ENCODE measurements around the gene WWC2. TPM values are rescaled to one million over a fixed set of nuclear protein-coding genes. Genes with fewer than 3 reads are reported as not detected.

WWC2 gene
- polyA plus RNA-seq, 3 donors from 2014 or later, result 0.13 to 3.7 (median 0.78) TPM

- Mint-ChIP-seq H3K27me3 (ENCODE audit: low read depth in 3 of 3) (no peaks in the 10 kb centered on the region), H3K9me3 (no peaks in the 10 kb centered on the region), H3K4me1 (no peaks in the 10 kb centered on the region), H3K4me3 (no peak overlapping the region), H3K36me3 (peaks cover 0 to 3% (median 0%) of the 10 kb centered on the region in 3 donors), H3K27ac (no peak overlapping the region)
- DNase-seq, result no peak
These were observed 130.3 kb downstream of the WWC2 start for GRCh38 chr4:183229397-183229796.

GRCh38 chr4:183240581-183241321, 141.7 kb downstream of the WWC2 start:
- Mint-ChIP-seq H3K4me1 (no peaks in the 10 kb centered on the region), H3K27me3 (ENCODE audit: low read depth in 3 of 3) (peaks cover 0 to 2% (median 0%) of the 10 kb centered on the region in 3 donors), H3K36me3 (peaks cover 0 to 25% (median 22%) of the 10 kb centered on the region in 3 donors), H3K4me3 (no peak overlapping the region), H3K27ac (no peak overlapping the region), H3K9me3 (no peaks in the 10 kb centered on the region)
- DNase-seq, result no peak

GRCh38 chr4:183241322-183241640, 142.2 kb downstream of the WWC2 start:
- H3K9me3 Mint-ChIP-seq, result no peaks in the 10 kb centered on the region
- peaks cover 0 to 25% (median 23%) of the 10 kb centered on the region in 3 donors for H3K36me3 Mint-ChIP-seq
- H3K4me1 Mint-ChIP-seq, result no peaks in the 10 kb centered on the region
- no peak for DNase-seq
- no peak overlapping the region for H3K27ac Mint-ChIP-seq
- H3K4me3 Mint-ChIP-seq, result no peak overlapping the region
- H3K27me3 Mint-ChIP-seq (ENCODE audit: low read depth in 3 of 3), result peaks cover 0 to 2% (median 0%) of the 10 kb centered on the region in 3 donors

- peaks cover 0 to 2% (median 0%) of the 10 kb centered on the region in 3 donors for H3K27me3 Mint-ChIP-seq (ENCODE audit: low read depth in 3 of 3)
- no peaks in the 10 kb centered on the region for H3K9me3 Mint-ChIP-seq
- no peak for DNase-seq
- no peaks in the 10 kb centered on the region for H3K4me1 Mint-ChIP-seq
- peaks cover 0 to 25% (median 23%) of the 10 kb centered on the region in 3 donors for H3K36me3 Mint-ChIP-seq
- no peak overlapping the region for H3K27ac Mint-ChIP-seq
- H3K4me3 Mint-ChIP-seq, result no peak overlapping the region
These were observed 142.7 kb downstream of the WWC2 start for GRCh38 chr4:183241721-183242151.

- H3K9me3 Mint-ChIP-seq, result no peaks in the 10 kb centered on the region
- DNase-seq, result no peak
- H3K4me3 Mint-ChIP-seq, result no peak overlapping the region
- H3K27ac Mint-ChIP-seq, result no peak overlapping the region
- peaks cover 0 to 25% (median 23%) of the 10 kb centered on the region in 3 donors for H3K36me3 Mint-ChIP-seq
- no peaks in the 10 kb centered on the region for H3K4me1 Mint-ChIP-seq
- H3K27me3 Mint-ChIP-seq (ENCODE audit: low read depth in 3 of 3), result peaks cover 0 to 1% (median 0%) of the 10 kb centered on the region in 3 donors
These were observed 143.2 kb downstream of the WWC2 start for GRCh38 chr4:183242291-183242690.

GRCh38 chr4:183244019-183244418, 145.0 kb downstream of the WWC2 start:
- Mint-ChIP-seq H3K9me3 (no peaks in the 10 kb centered on the region), H3K36me3 (peaks cover 0 to 23% (median 20%) of the 10 kb centered on the region in 3 donors), H3K4me3 (no peak overlapping the region), H3K4me1 (no peaks in the 10 kb centered on the region), H3K27me3 (ENCODE audit: low read depth in 3 of 3) (no peaks in the 10 kb centered on the region), H3K27ac (no peak overlapping the region)
- no peak for DNase-seq

GRCh38 chr4:183244506-183244905, 145.4 kb downstream of the WWC2 start:
- H3K36me3 Mint-ChIP-seq, result peaks cover 0 to 23% (median 20%) of the 10 kb centered on the region in 3 donors
- no peak overlapping the region for H3K4me3 Mint-ChIP-seq
- H3K27ac Mint-ChIP-seq, result no peak overlapping the region
- H3K27me3 Mint-ChIP-seq (ENCODE audit: low read depth in 3 of 3), result no peaks in the 10 kb centered on the region
- H3K4me1 Mint-ChIP-seq, result no peaks in the 10 kb centered on the region
- H3K9me3 Mint-ChIP-seq, result no peaks in the 10 kb centered on the region
- no peak for DNase-seq

GRCh38 chr4:183248201-183248600, 149.1 kb downstream of the WWC2 start:
- H3K4me1 Mint-ChIP-seq, result no peaks in the 10 kb centered on the region
- H3K9me3 Mint-ChIP-seq, result no peaks in the 10 kb centered on the region

GRCh38 chr4:183249854-183250253, 150.8 kb downstream of the WWC2 start:
- no peaks in the 10 kb centered on the region for H3K9me3 Mint-ChIP-seq
- no peak overlapping the region for H3K4me3 Mint-ChIP-seq
- H3K4me1 Mint-ChIP-seq, result no peaks in the 10 kb centered on the region
- H3K27ac Mint-ChIP-seq, result no peak overlapping the region
- H3K27me3 Mint-ChIP-seq (ENCODE audit: low read depth in 3 of 3), result no peaks in the 10 kb centered on the region
- peaks cover 0 to 7% (median 5%) of the 10 kb centered on the region in 3 donors for H3K36me3 Mint-ChIP-seq
- peak in 2 of 3 donors; percentile 9 to 11 for DNase-seq

More at GRCh38 chr4:183248201-183248600, 149.1 kb downstream of the WWC2 start:
- Mint-ChIP-seq H3K27me3 (ENCODE audit: low read depth in 3 of 3) (no peaks in the 10 kb centered on the region), H3K27ac (peak overlapping the region in 1 of 6 donors; percentile 23), H3K36me3 (peaks cover 0 to 7% (median 5%) of the 10 kb centered on the region in 3 donors), H3K4me3 (no peak overlapping the region)
- DNase-seq, result no peak

- DNase-seq, result no peak
- Mint-ChIP-seq H3K4me3 (no peak overlapping the region), H3K9me3 (no peaks in the 10 kb centered on the region), H3K27ac (no peak overlapping the region), H3K4me1 (no peaks in the 10 kb centered on the region), H3K36me3 (no peaks in the 10 kb centered on the region), H3K27me3 (ENCODE audit: low read depth in 3 of 3) (no peaks in the 10 kb centered on the region)
These were observed 151.8 kb downstream of the WWC2 start for GRCh38 chr4:183250831-183251230.

GRCh38 chr4:183252959-183253358, 153.9 kb downstream of the WWC2 start:
- H3K4me3 Mint-ChIP-seq, result no peak overlapping the region

GRCh38 chr4:183253451-183253850, 154.4 kb downstream of the WWC2 start:
- DNase-seq, result no peak
- Mint-ChIP-seq H3K27ac (no peak overlapping the region), H3K4me3 (no peak overlapping the region), H3K9me3 (no peaks in the 10 kb centered on the region), H3K27me3 (ENCODE audit: low read depth in 3 of 3) (no peaks in the 10 kb centered on the region), H3K4me1 (no peaks in the 10 kb centered on the region), H3K36me3 (peaks cover 0 to 2% (median 0%) of the 10 kb centered on the region in 3 donors)

More at GRCh38 chr4:183252959-183253358, 153.9 kb downstream of the WWC2 start:
- Mint-ChIP-seq H3K27me3 (ENCODE audit: low read depth in 3 of 3) (no peaks in the 10 kb centered on the region), H3K4me1 (no peaks in the 10 kb centered on the region), H3K9me3 (no peaks in the 10 kb centered on the region), H3K27ac (no peak overlapping the region), H3K36me3 (peaks cover 0 to 2% (median 0%) of the 10 kb centered on the region in 3 donors)
- no peak for DNase-seq

- Mint-ChIP-seq H3K27me3 (ENCODE audit: low read depth in 3 of 3) (no peaks in the 10 kb centered on the region), H3K27ac (no peak overlapping the region), H3K9me3 (no peaks in the 10 kb centered on the region), H3K36me3 (peaks cover 0 to 2% (median 0%) of the 10 kb centered on the region in 3 donors), H3K4me1 (no peaks in the 10 kb centered on the region), H3K4me3 (no peak overlapping the region)
- DNase-seq, result no peak
These were observed 155.1 kb downstream of the WWC2 start for GRCh38 chr4:183254162-183254561.

- Mint-ChIP-seq H3K36me3 (peaks cover 0 to 7% (median 0%) of the 10 kb centered on the region in 3 donors), H3K27me3 (ENCODE audit: low read depth in 3 of 3) (no peaks in the 10 kb centered on the region), H3K9me3 (no peaks in the 10 kb centered on the region), H3K27ac (no peak overlapping the region), H3K4me1 (no peaks in the 10 kb centered on the region), H3K4me3 (no peak overlapping the region)
- no peak for DNase-seq
These were observed 156.4 kb downstream of the WWC2 start for GRCh38 chr4:183255487-183255886.

GRCh38 chr4:183256343-183256742, 157.3 kb downstream of the WWC2 start:
- no peak overlapping the region for H3K4me3 Mint-ChIP-seq
- H3K4me1 Mint-ChIP-seq, result no peaks in the 10 kb centered on the region
- no peak for DNase-seq
- H3K27me3 Mint-ChIP-seq (ENCODE audit: low read depth in 3 of 3), result no peaks in the 10 kb centered on the region
- no peaks in the 10 kb centered on the region for H3K9me3 Mint-ChIP-seq
- no peak overlapping the region for H3K27ac Mint-ChIP-seq
- H3K36me3 Mint-ChIP-seq, result peaks cover 0 to 10% (median 0%) of the 10 kb centered on the region in 3 donors

Data from immature natural killer cell (primary cell).